KMS-11 (cell line): ENCODE data around the gene ARL8A.
"Not testable (repeated sequence)": the region's sequence is repeated elsewhere in the genome, so short reads cannot be mapped to it uniquely, and the experiment has no call there.

Experiments used
- H2AFZ ChIP-seq: fragments of 200-600 bp; sonication (generic); 2 replicates; pipeline ENCODE4 v1.6.1; 2016; ENCODE audit warnings: antibody characterized with exemption, mixed run types, low read depth
- H3K27ac ChIP-seq: fragments of 200-600 bp; sonication (generic); 2 replicates; pipeline ENCODE4 v1.6.1; 2016; ENCODE audit warnings: mild to moderate bottlenecking, mixed run types
- H3K27me3 ChIP-seq: fragments of 200-600 bp; sonication (generic); 2 replicates; pipeline ENCODE4 v1.6.1; 2017; ENCODE audit warnings: mild to moderate bottlenecking, low read depth, mixed run types, moderate library complexity; ENCODE audit not compliant: insufficient read depth
- H3K36me3 ChIP-seq: fragments of 200-600 bp; sonication (generic); 2 replicates; pipeline ENCODE4 v1.6.1; 2017; ENCODE audit warnings: mild to moderate bottlenecking, mixed run types; ENCODE audit not compliant: insufficient read depth
- H3K4me1 ChIP-seq: fragments of 200-600 bp; sonication (generic); 2 replicates; pipeline ENCODE4 v1.6.1; 2016; ENCODE audit warnings: mild to moderate bottlenecking, low read depth, mixed run types; ENCODE audit not compliant: poor library complexity, severe bottlenecking
- H3K4me2 ChIP-seq: fragments of 200-600 bp; sonication (generic); 2 replicates; pipeline ENCODE4 v1.7.0; 2016; ENCODE audit warnings: mild to moderate bottlenecking, mixed run types
- H3K4me3 ChIP-seq: fragments of 200-600 bp; sonication (generic); IDR thresholded peaks from 2 replicates; pipeline ENCODE4 v1.6.1; 2017; ENCODE audit warnings: low read depth, low read length, mixed read lengths; ENCODE audit not compliant: insufficient read depth
- H3K79me2 ChIP-seq: fragments of 200-600 bp; sonication (generic); 2 replicates; pipeline ENCODE4 v1.6.1; 2016; ENCODE audit warnings: low read depth, mixed run types; ENCODE audit not compliant: insufficient read depth
- H3K9ac ChIP-seq: fragments of 200-600 bp; sonication (generic); 2 replicates; pipeline ENCODE4 v1.6.1; 2016; ENCODE audit warnings: mild to moderate bottlenecking, mixed run types
- H4K20me1 ChIP-seq: fragments of 200-600 bp; sonication (generic); 2 replicates; pipeline ENCODE4 v1.6.1; 2016; ENCODE audit warnings: mild to moderate bottlenecking, mixed run types; ENCODE audit not compliant: insufficient read depth
- TF ChIP-seq, protein P1 (sequence below): fragments of 200-600 bp; sonication (generic); conservative IDR thresholded peaks from 2 replicates; pipeline ENCODE4 v1.6.1; 2017; ENCODE audit warnings: low read depth, mild to moderate bottlenecking, antibody characterized with exemption, low read length, moderate library complexity, mixed read lengths

The ARL8A gene

DNA sequence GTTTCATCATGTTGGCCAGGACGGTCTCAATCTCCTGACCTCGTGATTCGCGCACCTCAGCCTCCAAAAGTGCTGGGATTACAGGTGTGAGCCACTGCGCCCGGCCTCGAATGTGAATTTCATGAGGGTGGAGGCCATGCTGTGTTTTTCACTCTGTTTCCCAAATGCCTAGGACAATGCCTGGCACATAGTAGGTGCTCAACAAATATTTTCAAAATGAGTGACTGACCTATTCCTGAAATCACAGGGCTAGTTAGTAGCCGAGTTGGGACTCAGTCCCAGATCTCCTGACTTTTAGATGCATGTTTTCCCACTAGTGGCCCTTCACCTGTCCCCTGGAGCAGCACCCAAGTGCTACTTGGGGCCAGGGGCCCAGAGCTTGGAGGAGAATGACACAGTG is 28.2 kb downstream of the ARL8A start:
- Histone ChIP-seq H3K9ac (no peak overlapping the region), H3K27ac (no peak overlapping the region), H3K36me3 (no peaks in the 10 kb centered on the region), H3K4me2 (no peak overlapping the region), H3K79me2 (no peaks in the 10 kb centered on the region), H3K4me1 (peaks cover 32% of the 10 kb centered on the region), H3K27me3 (no peaks in the 10 kb centered on the region), H4K20me1 (no peaks in the 10 kb centered on the region), H3K4me3 (no peak overlapping the region), H2AFZ (no peak overlapping the region)
- TF ChIP-seq, protein P1, sequence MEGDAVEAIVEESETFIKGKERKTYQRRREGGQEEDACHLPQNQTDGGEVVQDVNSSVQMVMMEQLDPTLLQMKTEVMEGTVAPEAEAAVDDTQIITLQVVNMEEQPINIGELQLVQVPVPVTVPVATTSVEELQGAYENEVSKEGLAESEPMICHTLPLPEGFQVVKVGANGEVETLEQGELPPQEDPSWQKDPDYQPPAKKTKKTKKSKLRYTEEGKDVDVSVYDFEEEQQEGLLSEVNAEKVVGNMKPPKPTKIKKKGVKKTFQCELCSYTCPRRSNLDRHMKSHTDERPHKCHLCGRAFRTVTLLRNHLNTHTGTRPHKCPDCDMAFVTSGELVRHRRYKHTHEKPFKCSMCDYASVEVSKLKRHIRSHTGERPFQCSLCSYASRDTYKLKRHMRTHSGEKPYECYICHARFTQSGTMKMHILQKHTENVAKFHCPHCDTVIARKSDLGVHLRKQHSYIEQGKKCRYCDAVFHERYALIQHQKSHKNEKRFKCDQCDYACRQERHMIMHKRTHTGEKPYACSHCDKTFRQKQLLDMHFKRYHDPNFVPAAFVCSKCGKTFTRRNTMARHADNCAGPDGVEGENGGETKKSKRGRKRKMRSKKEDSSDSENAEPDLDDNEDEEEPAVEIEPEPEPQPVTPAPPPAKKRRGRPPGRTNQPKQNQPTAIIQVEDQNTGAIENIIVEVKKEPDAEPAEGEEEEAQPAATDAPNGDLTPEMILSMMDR: no peak

DNA sequence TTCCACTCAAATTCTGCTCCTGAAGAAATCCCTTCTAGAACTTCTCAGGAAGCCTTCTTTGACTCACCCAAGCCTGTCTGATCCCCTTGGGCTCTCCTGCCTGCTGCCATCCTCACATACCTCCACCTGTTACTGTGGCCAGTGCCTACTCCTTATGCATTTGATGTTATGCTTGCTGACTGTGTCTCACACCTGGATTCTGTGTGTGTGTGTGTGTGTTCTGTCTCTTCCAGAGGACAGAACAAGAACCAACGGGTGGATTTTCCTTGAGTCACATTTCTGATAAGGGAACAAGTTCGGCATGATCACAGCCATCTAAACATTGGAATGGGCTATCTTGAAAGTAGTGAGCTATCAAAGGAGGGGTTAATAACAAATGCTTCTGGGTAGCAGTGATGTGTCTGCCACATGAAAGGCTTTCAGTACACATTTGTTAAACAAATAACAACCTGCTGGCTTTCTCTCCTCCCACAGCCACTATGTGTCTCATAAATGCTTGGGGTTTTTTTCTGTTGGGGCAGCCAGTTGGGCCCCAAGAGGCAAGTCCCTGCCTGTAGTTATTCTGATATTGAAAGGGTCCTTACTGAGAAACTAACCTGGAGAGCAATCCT is 30.7 kb downstream of the ARL8A start:
- no peak overlapping the region for H3K4me3 ChIP-seq
- H3K9ac ChIP-seq: no peak overlapping the region
- peak overlapping the region; percentile 15; the same call in 1 of the 2 replicates for H3K4me2 ChIP-seq
- H3K36me3 ChIP-seq: no peaks in the 10 kb centered on the region
- no peak overlapping the region for H3K27ac ChIP-seq
- peaks cover 33% of the 10 kb centered on the region for H3K4me1 ChIP-seq
- TF ChIP-seq, protein P1: no peak
- no peaks in the 10 kb centered on the region for H3K27me3 ChIP-seq
- H2AFZ ChIP-seq: peak overlapping the region; percentile 0; the same call in 1 of the 2 replicates
- H3K79me2 ChIP-seq: no peaks in the 10 kb centered on the region
- H4K20me1 ChIP-seq: no peaks in the 10 kb centered on the region

DNA sequence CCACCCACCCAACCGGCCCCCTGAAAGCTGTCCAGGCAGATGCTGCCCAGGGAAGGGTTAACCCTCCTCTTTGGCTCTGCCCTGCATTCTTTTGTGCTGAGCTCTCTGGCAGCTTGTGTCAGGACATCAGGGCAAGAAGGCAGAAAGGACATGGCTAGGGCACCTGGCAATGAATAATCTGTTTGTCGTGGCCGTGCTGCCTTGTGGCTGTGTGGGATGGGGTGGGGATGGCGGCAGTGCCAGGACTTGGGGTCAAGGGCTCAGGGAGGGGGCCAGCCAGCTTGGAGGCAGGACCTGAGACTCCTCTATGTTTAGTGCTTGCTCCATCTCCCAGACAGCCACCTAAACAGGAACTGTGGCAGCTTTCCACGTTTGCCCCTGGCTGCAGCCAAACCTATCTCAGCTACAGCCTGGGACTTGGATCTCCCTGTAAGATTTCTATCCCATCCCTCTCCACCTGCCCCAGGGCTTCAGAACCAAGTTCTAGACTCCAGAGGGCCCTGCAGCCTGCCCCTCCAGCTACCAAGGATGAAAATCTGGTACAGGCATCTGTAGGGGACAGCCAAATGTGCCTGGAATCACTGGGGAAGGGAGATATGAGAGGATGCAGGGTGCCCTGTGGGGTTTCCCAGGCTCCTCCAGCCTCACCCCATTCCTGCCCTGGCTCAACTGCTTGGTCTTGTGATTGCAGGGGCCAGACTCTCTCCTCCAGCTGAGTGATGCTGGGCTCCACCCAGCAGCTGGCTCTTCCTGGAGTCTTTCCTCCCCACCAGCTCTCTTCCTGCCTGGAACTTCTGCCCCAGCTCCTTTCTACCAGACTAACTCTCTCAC is 31.5 kb downstream of the ARL8A start:
- Histone ChIP-seq H3K4me2 (peak overlapping the region; percentile 15; the same call in 1 of the 2 replicates), H3K9ac (no peak overlapping the region)
- TF ChIP-seq, protein P1: no peak

DNA sequence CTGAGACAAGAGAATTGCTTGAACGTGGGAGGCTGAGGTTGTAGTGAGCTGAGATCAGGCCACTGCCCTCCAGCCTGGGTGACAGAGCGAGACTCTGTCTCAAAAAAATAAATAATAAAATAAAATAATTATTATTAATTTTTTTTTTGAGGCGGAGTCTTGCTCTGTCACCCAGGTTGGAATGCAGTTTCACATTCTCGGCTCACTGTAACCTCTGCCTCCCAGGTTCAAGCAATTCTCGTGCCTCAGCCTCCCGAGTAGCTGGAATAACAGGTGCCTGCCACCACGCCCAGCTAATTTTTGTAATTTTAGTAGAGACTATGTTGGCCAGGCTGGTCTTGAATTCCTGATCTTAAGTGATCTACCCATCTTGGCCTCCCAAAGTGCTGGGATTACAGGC is 32.9 kb downstream of the ARL8A start:
- H3K4me2 ChIP-seq, H3K36me3 ChIP-seq, H3K79me2 ChIP-seq, H3K27ac ChIP-seq, H2AFZ ChIP-seq, H3K9ac ChIP-seq, H3K4me3 ChIP-seq, H3K27me3 ChIP-seq, H4K20me1 ChIP-seq: not testable (repeated sequence)
- H3K4me1 ChIP-seq: peaks cover 48% of the 10 kb centered on the region

More for the DNA sequence above, 31.5 kb downstream of the ARL8A start:
- Histone ChIP-seq H4K20me1 (no peaks in the 10 kb centered on the region), H3K27ac (no peak overlapping the region), H3K27me3 (no peaks in the 10 kb centered on the region), H2AFZ (peak overlapping the region; percentile 0; the same call in 1 of the 2 replicates), H3K4me3 (no peak overlapping the region), H3K4me1 (peaks cover 37% of the 10 kb centered on the region), H3K79me2 (no peaks in the 10 kb centered on the region), H3K36me3 (no peaks in the 10 kb centered on the region)

DNA sequence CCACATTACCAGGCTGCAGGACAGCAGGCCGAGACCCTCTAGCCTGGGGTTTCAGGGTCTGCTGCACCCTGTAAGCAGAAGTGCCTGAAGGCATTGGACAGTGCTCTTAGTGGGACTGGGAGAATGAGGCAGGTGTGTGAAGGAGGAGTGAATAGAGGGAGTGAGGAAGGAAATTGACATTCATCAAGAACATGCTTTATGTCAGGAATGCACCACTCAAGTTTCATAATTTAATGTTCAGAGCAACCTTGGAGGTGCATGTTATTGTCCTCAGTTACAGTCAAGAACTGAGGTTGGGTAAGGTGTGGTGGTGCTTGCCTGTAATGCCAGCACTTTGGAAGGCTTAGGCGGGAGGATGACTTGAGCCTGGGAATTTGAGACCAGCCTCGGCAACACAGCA is 33.6 kb downstream of the ARL8A start:
- no peaks in the 10 kb centered on the region for H4K20me1 ChIP-seq
- no peak overlapping the region for H2AFZ ChIP-seq
- H3K79me2 ChIP-seq: no peaks in the 10 kb centered on the region
- no peak overlapping the region for H3K27ac ChIP-seq
- TF ChIP-seq, protein P1: no peak
- H3K4me3 ChIP-seq: no peak overlapping the region
- H3K4me1 ChIP-seq: peaks cover 54% of the 10 kb centered on the region
- H3K9ac ChIP-seq: no peak overlapping the region
- no peaks in the 10 kb centered on the region for H3K27me3 ChIP-seq
- H3K36me3 ChIP-seq: no peaks in the 10 kb centered on the region
- H3K4me2 ChIP-seq: no peak overlapping the region
